Measurements from ENCODE around the gene DMXL1.

GRCh38 chr5:119078861-119079260, 8.0 kb downstream of the DMXL1 start:
- TF ChIP-seq CTCF (IDR thresholded peaks at IDR 0.05; ENCODE audit: low read length) (no peak), EZH2 (IDR thresholded peaks at IDR 0.05; ENCODE audit: borderline replicate concordance, low read length) (no peak)
